GM23338 (cell line): ENCODE data around the gene SNRNP25. TPM values are rescaled to one million over a fixed set of nuclear protein-coding genes. Genes with fewer than 3 reads are reported as not detected.

ENCODE experiments used
- ATAC-seq: fragments of 200-7000 bp; cut with Tn5 transposase; 3 replicates; pipeline ENCODE4 v1.9.1; 2020
- DNase-seq: peaks from one replicate; pipeline ENCODE4 v3.0.0-alpha.2; 2015; ENCODE audit warnings: low spot score
- H2AFZ ChIP-seq: fragments of 200-600 bp; sonication (generic); 2 replicates; pipeline ENCODE4 v1.8.0; 2016; ENCODE audit warnings: antibody characterized with exemption, mild to moderate bottlenecking, moderate library complexity
- H3F3A ChIP-seq: fragments of 200-600 bp; sonication (generic); replicated peaks from 2 replicates; pipeline ENCODE4 v1.8.0; 2017; ENCODE audit warnings: antibody characterized with exemption, mixed run types, low read depth
- H3K27ac ChIP-seq: fragments of 200-600 bp; sonication (generic); 2 replicates; pipeline ENCODE4 v1.6.1; 2016; ENCODE audit warnings: low read depth
- H3K27me3 ChIP-seq: fragments of 200-600 bp; sonication (generic); 2 replicates; pipeline ENCODE4 v1.8.0; 2016; ENCODE audit warnings: mild to moderate bottlenecking, mixed run types, moderate library complexity; ENCODE audit not compliant: insufficient read depth
- H3K36me3 ChIP-seq: fragments of 200-600 bp; sonication (generic); 2 replicates; pipeline ENCODE4 v1.8.0; 2016; ENCODE audit warnings: mild to moderate bottlenecking; ENCODE audit not compliant: insufficient read depth
- H3K4me1 ChIP-seq: fragments of 200-600 bp; sonication (generic); 2 replicates; pipeline ENCODE4 v1.8.0; 2016; ENCODE audit warnings: mild to moderate bottlenecking, moderate library complexity; ENCODE audit not compliant: insufficient read depth
- H3K4me2 ChIP-seq: fragments of 200-600 bp; sonication (generic); 2 replicates; pipeline ENCODE4 v1.7.1; 2017; ENCODE audit warnings: mixed run types
- H3K4me3 ChIP-seq: fragments of 200-600 bp; sonication (generic); 2 replicates; pipeline ENCODE4 v1.6.1; 2016; ENCODE audit warnings: mixed run types
- H3K79me2 ChIP-seq: fragments of 200-600 bp; sonication (generic); replicated peaks from 2 replicates; pipeline ENCODE4 v1.8.0; 2017; ENCODE audit warnings: mild to moderate bottlenecking; ENCODE audit not compliant: insufficient read depth
- H3K9me2 ChIP-seq: fragments of 200-600 bp; sonication (generic); 2 replicates; pipeline ENCODE4 v1.8.0; 2017; ENCODE audit not compliant: insufficient read depth
- H4K20me1 ChIP-seq: fragments of 200-600 bp; sonication (generic); replicated peaks from 2 replicates; pipeline ENCODE4 v1.8.0; 2017; ENCODE audit warnings: mild to moderate bottlenecking; ENCODE audit not compliant: insufficient read depth
- H3K27ac Mint-ChIP-seq: 2 replicates; pipeline ENCODE4 v1.8.0; 2020; ENCODE audit warnings: inconsistent platforms, mild to moderate bottlenecking, moderate library complexity, mixed read lengths
- H3K27me3 Mint-ChIP-seq: 3 replicates; pipeline ENCODE4 v1.8.0; 2022; ENCODE audit warnings: low read depth, mild to moderate bottlenecking, moderate library complexity, mixed read lengths, inconsistent platforms; ENCODE audit not compliant: insufficient read depth, poor library complexity
- H3K36me3 Mint-ChIP-seq: 3 replicates; pipeline ENCODE4 v1.8.0; 2021; ENCODE audit warnings: low read depth, mild to moderate bottlenecking, inconsistent platforms, moderate library complexity, mixed read lengths
- H3K4me1 Mint-ChIP-seq: 3 replicates; pipeline ENCODE4 v1.8.0; 2020; ENCODE audit warnings: mild to moderate bottlenecking, inconsistent platforms, mixed read lengths
- H3K4me3 Mint-ChIP-seq: 3 replicates; pipeline ENCODE4 v1.8.0; 2021; ENCODE audit warnings: moderate library complexity, mild to moderate bottlenecking, inconsistent platforms, mixed read lengths
- H3K9me3 Mint-ChIP-seq: 3 replicates; pipeline ENCODE4 v1.8.0; 2020; ENCODE audit warnings: moderate library complexity, mild to moderate bottlenecking, inconsistent platforms, mixed read lengths
- CREB1 ChIP-seq: fragments of 250-450 bp; sonication (Bioruptor Pico); IDR thresholded peaks from 2 replicates; pipeline ENCODE4 v1.5.0; 2020; ENCODE audit warnings: low read depth, mild to moderate bottlenecking, moderate library complexity
- REST ChIP-seq: IDR thresholded peaks from one replicate; pipeline ENCODE4 v1.6.1; 2018; ENCODE audit warnings: antibody characterized with exemption; ENCODE audit not compliant: unreplicated experiment
- microRNA-seq: library from miRNA; unstranded; fragments of <30 nt; microRNA quantifications from one replicate; pipeline ENCODE4, GENCODE V29; 2017
- polyA plus RNA-seq: library from polyadenylated mRNA; unstranded; fragments of >200 nt; fragmentation: Nextera tagmentation; extraction: Ambion mirVana; gene quantifications from 2 replicates; pipeline ENCODE4 v1.2.1, GENCODE V29; 2016
- small RNA-seq: library from RNA; depleted of rRNA; stranded (forward); fragments of <200 nt; gene quantifications from one replicate; pipeline ENCODE3, GENCODE V24; 2014; ENCODE audit warnings: low replicate concordance
- total RNA-seq: library from RNA; depleted of rRNA; stranded (reverse); fragments of >200 nt; shearing (Covaris generic); gene quantifications from 2 replicates; pipeline ENCODE4 v1.2.3, GENCODE V29; 2014; rRNA removed
- TF ChIP-seq, protein P1 (sequence below), 2 experiments: fragments of 200-600 bp in 1 of 2; sonication (generic) in 1 of 2; conservative IDR thresholded peaks; 2 replicates each; pipeline versions ENCODE4 v1.5.1 to v1.6.1; 2016 to 2017; ENCODE audit warnings: antibody characterized with exemption in 2 of 2, low read depth in 2 of 2, mild to moderate bottlenecking in 2 of 2, moderate library complexity in 1 of 2

The SNRNP25 gene
- total and polyA plus RNA-seq, 2 experiments from 2014 or later, result 34.4 to 79.5 TPM

DNA sequence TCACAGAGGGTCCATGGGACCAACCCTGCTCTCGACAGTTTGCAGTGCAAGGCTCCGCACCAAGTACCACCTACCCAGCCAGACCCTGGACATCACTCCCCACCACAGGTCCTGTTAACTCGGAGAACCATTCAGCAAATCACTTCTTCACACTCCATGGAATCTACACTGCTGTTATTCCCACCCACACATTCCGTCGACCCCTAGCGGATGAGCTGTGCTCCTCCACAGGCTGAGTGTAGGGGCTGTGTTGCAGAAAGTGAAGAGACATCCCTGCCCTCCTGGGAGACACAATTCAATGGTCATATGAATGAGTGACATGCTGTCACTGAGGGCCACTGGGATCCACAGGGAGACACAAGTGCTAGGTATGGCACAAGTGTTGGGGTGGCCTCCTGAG, 51.9 kb downstream of the SNRNP25 start:
- Histone ChIP-seq H3K27me3 (no peaks in the 10 kb centered on the region), H3K36me3 (peaks cover 4% of the 10 kb centered on the region; the same call in 1 of the 2 replicates), H3K79me2 (no peaks in the 10 kb centered on the region), H3K4me1 (no peaks in the 10 kb centered on the region), H4K20me1 (peaks cover 7% of the 10 kb centered on the region), H3K27ac (no peak overlapping the region), H3K9me2 (no peaks in the 10 kb centered on the region), H2AFZ (no peak overlapping the region), H3K4me2 (no peak overlapping the region), H3F3A (0 out of 2 replicates have a peak, but pooled peaks cover 17% of the 10 kb centered on the region), H3K4me3 (no peak overlapping the region)
- Mint-ChIP-seq H3K4me1 (no peaks in the 10 kb centered on the region), H3K4me3 (no peak overlapping the region), H3K36me3 (peaks cover 11% of the 10 kb centered on the region; the same call in 2 of the 3 replicates), H3K27ac (no peak overlapping the region; the same call in 1 of the 2 replicates), H3K27me3 (peaks cover 11% of the 10 kb centered on the region), H3K9me3 (no peaks in the 10 kb centered on the region)
- no peak for TF ChIP-seq CREB1 (CRISPR knock-in tag)
- TF ChIP-seq, protein P1, sequence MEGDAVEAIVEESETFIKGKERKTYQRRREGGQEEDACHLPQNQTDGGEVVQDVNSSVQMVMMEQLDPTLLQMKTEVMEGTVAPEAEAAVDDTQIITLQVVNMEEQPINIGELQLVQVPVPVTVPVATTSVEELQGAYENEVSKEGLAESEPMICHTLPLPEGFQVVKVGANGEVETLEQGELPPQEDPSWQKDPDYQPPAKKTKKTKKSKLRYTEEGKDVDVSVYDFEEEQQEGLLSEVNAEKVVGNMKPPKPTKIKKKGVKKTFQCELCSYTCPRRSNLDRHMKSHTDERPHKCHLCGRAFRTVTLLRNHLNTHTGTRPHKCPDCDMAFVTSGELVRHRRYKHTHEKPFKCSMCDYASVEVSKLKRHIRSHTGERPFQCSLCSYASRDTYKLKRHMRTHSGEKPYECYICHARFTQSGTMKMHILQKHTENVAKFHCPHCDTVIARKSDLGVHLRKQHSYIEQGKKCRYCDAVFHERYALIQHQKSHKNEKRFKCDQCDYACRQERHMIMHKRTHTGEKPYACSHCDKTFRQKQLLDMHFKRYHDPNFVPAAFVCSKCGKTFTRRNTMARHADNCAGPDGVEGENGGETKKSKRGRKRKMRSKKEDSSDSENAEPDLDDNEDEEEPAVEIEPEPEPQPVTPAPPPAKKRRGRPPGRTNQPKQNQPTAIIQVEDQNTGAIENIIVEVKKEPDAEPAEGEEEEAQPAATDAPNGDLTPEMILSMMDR (conservative IDR thresholded peaks at IDR 0.05; ENCODE audit: low read depth in 2 of 2), result peak; percentile 14 to 58; a peak in 2 of 4 replicates
- DNase-seq (peak; percentile 32), ATAC-seq (peak; percentile 16; the same call in 1 of the 3 replicates)

- Histone ChIP-seq H2AFZ (no peak overlapping the region), H3K27ac (0 out of 2 replicates have a peak overlapping the region, but pooled peaks have one; percentile 66), H3K4me1 (no peaks in the 10 kb centered on the region), H3K9me2 (no peaks in the 10 kb centered on the region), H3K36me3 (peaks cover 9% of the 10 kb centered on the region; the same call in 1 of the 2 replicates), H3K79me2 (no peaks in the 10 kb centered on the region), H3K4me3 (no peak overlapping the region), H4K20me1 (peaks cover 7% of the 10 kb centered on the region), H3F3A (0 out of 2 replicates have a peak, but pooled peaks cover 14% of the 10 kb centered on the region), H3K27me3 (no peaks in the 10 kb centered on the region), H3K4me2 (no peak overlapping the region)
- peak; percentile 92 for ATAC-seq
- Mint-ChIP-seq H3K4me3 (no peak overlapping the region), H3K36me3 (peaks cover 15% of the 10 kb centered on the region; the same call in 2 of the 3 replicates), H3K4me1 (no peaks in the 10 kb centered on the region), H3K9me3 (no peaks in the 10 kb centered on the region), H3K27me3 (peaks cover 10% of the 10 kb centered on the region), H3K27ac (no peak overlapping the region)
- TF ChIP-seq, protein P1 (conservative IDR thresholded peaks at IDR 0.05; ENCODE audit: low read depth in 2 of 2), result peak; percentile 83 to 91
- no peak for TF ChIP-seq REST
- peak; percentile 95 for DNase-seq
Observed at GRCh38 chr16:106623-107324, 53.1 kb downstream of the SNRNP25 start.

Small RNAs within 50 kb of the gene (microRNA-seq; reads per million reads assigned to microRNA genes)
- gene MIR6859-4, result not detected

Small RNAs within 50 kb of the gene (small RNA-seq; reads per million reads assigned to genes)
- gene MIR6859-4, result not detected
- gene Z69720.2, result not detected

Other genes with a start within 250 kb of the SNRNP25 start
- 11.7 and 17.8 TPM in 2 replicates for gene POLR3K, start 220 bp upstream of the SNRNP25 start, total RNA-seq
- 58.5 and 60.0 TPM in 2 replicates for gene POLR3K, start 220 bp upstream of the SNRNP25 start, polyA plus RNA-seq
- gene RHBDF1, start 18.8 kb downstream of the SNRNP25 start, total RNA-seq, result 15.3 and 24.5 TPM in 2 replicates
- 22.1 and 22.6 TPM in 2 replicates for gene RHBDF1, start 18.8 kb downstream of the SNRNP25 start, polyA plus RNA-seq
- gene MPG, start 24.4 kb downstream of the SNRNP25 start, total RNA-seq, result 57.8 and 91.1 TPM in 2 replicates
- 38.0 and 39.2 TPM in 2 replicates for gene MPG, start 24.4 kb downstream of the SNRNP25 start, polyA plus RNA-seq
- gene NPRL3, start 84.8 kb downstream of the SNRNP25 start, total RNA-seq, result 45.7 and 45.9 TPM in 2 replicates
- 14.5 and 15.4 TPM in 2 replicates for gene NPRL3, start 84.8 kb downstream of the SNRNP25 start, polyA plus RNA-seq
- not detected in 2 replicates for gene HBZ, start 98.8 kb downstream of the SNRNP25 start, total RNA-seq
- 0.39 TPM in 1 of 2 replicates, not detected in the other for gene HBZ, start 98.8 kb downstream of the SNRNP25 start, polyA plus RNA-seq
- gene HBM, start 112.2 kb downstream of the SNRNP25 start, total RNA-seq, result not detected in 2 replicates
- gene HBM, start 112.2 kb downstream of the SNRNP25 start, polyA plus RNA-seq, result 0.68 TPM in 1 of 2 replicates, not detected in the other
- 1.9 TPM in 1 of 2 replicates, not detected in the other for gene HBA2, start 119.0 kb downstream of the SNRNP25 start, total RNA-seq
- gene HBA2, start 119.0 kb downstream of the SNRNP25 start, polyA plus RNA-seq, result 7.8 and 11.7 TPM in 2 replicates
- not detected in 2 replicates for gene HBA1, start 122.9 kb downstream of the SNRNP25 start, total RNA-seq
- 3.4 and 6.7 TPM in 2 replicates for gene HBA1, start 122.9 kb downstream of the SNRNP25 start, polyA plus RNA-seq
- 3.1 and 6.6 TPM in 2 replicates for gene HBQ1, start 126.6 kb downstream of the SNRNP25 start, total RNA-seq
- gene HBQ1, start 126.6 kb downstream of the SNRNP25 start, polyA plus RNA-seq, result 8.3 and 8.5 TPM in 2 replicates
- gene LUC7L, start 175.6 kb downstream of the SNRNP25 start, total RNA-seq, result 114 and 115 TPM in 2 replicates
- gene LUC7L, start 175.6 kb downstream of the SNRNP25 start, polyA plus RNA-seq, result 136 and 151 TPM in 2 replicates
- 57.2 and 128 TPM in 2 replicates for gene FAM234A, start 181.0 kb downstream of the SNRNP25 start, total RNA-seq
- gene FAM234A, start 181.0 kb downstream of the SNRNP25 start, polyA plus RNA-seq, result 37.9 and 41.9 TPM in 2 replicates
- gene RGS11, start 222.1 kb downstream of the SNRNP25 start, total RNA-seq, result 0.58 and 1.8 TPM in 2 replicates
- gene RGS11, start 222.1 kb downstream of the SNRNP25 start, polyA plus RNA-seq, result 0.38 and 0.74 TPM in 2 replicates
- 1.0 and 1.2 TPM in 2 replicates for gene ARHGDIG, start 226.8 kb downstream of the SNRNP25 start, total RNA-seq
- gene ARHGDIG, start 226.8 kb downstream of the SNRNP25 start, polyA plus RNA-seq, result 0.24 and 0.78 TPM in 2 replicates
- gene PDIA2, start 229.3 kb downstream of the SNRNP25 start, total RNA-seq, result 0.87 TPM in 1 of 2 replicates, not detected in the other
- gene PDIA2, start 229.3 kb downstream of the SNRNP25 start, polyA plus RNA-seq, result 0.39 and 0.52 TPM in 2 replicates